HEK293 (cell line): ENCODE data around the gene CXorf58.

Source experiments
- CTCF ChIA-PET: fragments of 350-600 bp; formaldehyde crosslinking; extraction: SDS; loops from one replicate; lab custom pipeline; 2021; ENCODE audit warnings: antibody characterized with exemption; lab: Yijun Ruan, JAX
- POLR2A ChIA-PET: fragments of 300-600 bp; formaldehyde crosslinking; extraction: SDS; loops from one replicate; lab custom pipeline; 2020; ENCODE audit warnings: antibody characterized with exemption, inconsistent platforms; lab: Yijun Ruan, JAX
- H3K27ac ChIP-seq: fragments of 200-500 bp; sonication (Bioruptor generic); 2 replicates; pipeline ENCODE4 v1.5.1; 2014; ENCODE audit warnings: low read depth, low read length, control low read depth, inconsistent platforms; ENCODE audit errors: extremely low read depth
- H3K36me3 ChIP-seq, 2 experiments: fragments of 200-500 bp in 1 of 2; sonication (Bioruptor generic) in 1 of 2; 1 replicate in 1 of 2; 2 replicates in 1 of 2; pipeline ENCODE4 v1.5.1; 2014 to 2017; ENCODE audit warnings: inconsistent platforms in 2 of 2, low read length in 2 of 2; ENCODE audit not compliant: control insufficient read depth in 2 of 2, insufficient read depth in 1 of 2
- H3K4me1 ChIP-seq: fragments of 200-500 bp; sonication (Bioruptor generic); 2 replicates; pipeline ENCODE4 v1.5.1; 2014; ENCODE audit warnings: mild to moderate bottlenecking, low read length, inconsistent platforms; ENCODE audit not compliant: control insufficient read depth, insufficient read depth
- H3K4me3 ChIP-seq: 2 replicates; pipeline ENCODE4 v1.5.1; 2011; ENCODE audit warnings: low read depth, mild to moderate bottlenecking, control low read depth, low read length, moderate library complexity
- H3K9me3 ChIP-seq: fragments of 200-500 bp; sonication (Bioruptor generic); 2 replicates; pipeline ENCODE4 v1.5.1; 2014; ENCODE audit warnings: low read depth, low read length, inconsistent platforms; ENCODE audit not compliant: control insufficient read depth, insufficient read depth
- EGR2 ChIP-seq: fragments of 450-650 bp; formaldehyde crosslinking; IDR thresholded peaks from 2 replicates; pipeline ENCODE4 v1.5.1; 2016; ENCODE audit warnings: low read depth, missing biosample characterization, missing genetic modification characterization
- FEZF1 ChIP-seq: fragments of 450-650 bp; formaldehyde crosslinking; IDR thresholded peaks from 2 replicates; pipeline ENCODE4 v1.5.1; 2016; ENCODE audit warnings: missing biosample characterization, missing genetic modification characterization
- IKZF3 ChIP-seq: fragments of 450-650 bp; IDR thresholded peaks from 2 replicates; pipeline ENCODE4 v1.5.0; 2018; ENCODE audit warnings: missing biosample characterization, mild to moderate bottlenecking, missing genetic modification characterization, moderate library complexity
- KLF16 ChIP-seq: fragments of 450-650 bp; formaldehyde crosslinking; IDR thresholded peaks from 2 replicates; pipeline ENCODE4 v1.5.1; 2017; ENCODE audit warnings: missing biosample characterization, missing genetic modification characterization
- KLF8 ChIP-seq: fragments of 450-650 bp; formaldehyde crosslinking; IDR thresholded peaks from 2 replicates; pipeline ENCODE4 v1.5.1; 2016; ENCODE audit warnings: missing biosample characterization, missing genetic modification characterization
- OSR2 ChIP-seq: fragments of 450-650 bp; formaldehyde crosslinking; IDR thresholded peaks from 2 replicates; pipeline ENCODE4 v1.5.1; 2016; ENCODE audit warnings: missing biosample characterization, missing genetic modification characterization
- WT1 ChIP-seq: fragments of 450-650 bp; formaldehyde crosslinking; IDR thresholded peaks from 2 replicates; pipeline ENCODE4 v1.5.1; 2016; ENCODE audit warnings: missing biosample characterization, missing genetic modification characterization
- ZBTB48 ChIP-seq: fragments of 450-650 bp; formaldehyde crosslinking; IDR thresholded peaks from 2 replicates; pipeline ENCODE4 v1.5.1; 2016; ENCODE audit warnings: missing biosample characterization, missing genetic modification characterization
- ZBTB8A ChIP-seq: fragments of 450-650 bp; formaldehyde crosslinking; IDR thresholded peaks from 2 replicates; pipeline ENCODE4 v1.5.1; 2016; ENCODE audit warnings: missing biosample characterization, missing genetic modification characterization
- ZFP69B ChIP-seq: fragments of 450-650 bp; formaldehyde crosslinking; IDR thresholded peaks from 2 replicates; pipeline ENCODE4 v1.5.1; 2016; ENCODE audit warnings: missing biosample characterization, missing genetic modification characterization
- ZNF146 ChIP-seq: fragments of 450-650 bp; formaldehyde crosslinking; IDR thresholded peaks from 2 replicates; pipeline ENCODE4 v1.5.1; 2016; ENCODE audit warnings: missing biosample characterization, missing genetic modification characterization
- ZNF155 ChIP-seq: fragments of 450-650 bp; formaldehyde crosslinking; IDR thresholded peaks from 2 replicates; pipeline ENCODE4 v1.5.1; 2016; ENCODE audit warnings: missing biosample characterization, missing genetic modification characterization
- ZNF248 ChIP-seq: fragments of 450-650 bp; formaldehyde crosslinking; IDR thresholded peaks from 2 replicates; pipeline ENCODE4 v1.5.1; 2017; ENCODE audit warnings: missing biosample characterization, missing genetic modification characterization
- ZNF501 ChIP-seq: fragments of 450-650 bp; formaldehyde crosslinking; IDR thresholded peaks from 2 replicates; pipeline ENCODE4 v1.5.1; 2016; ENCODE audit warnings: missing biosample characterization, missing genetic modification characterization
- ZNF555 ChIP-seq: fragments of 450-650 bp; formaldehyde crosslinking; conservative IDR thresholded peaks from 2 replicates; pipeline ENCODE4 v1.5.1; 2017; ENCODE audit warnings: missing biosample characterization, mild to moderate bottlenecking, missing genetic modification characterization, inconsistent platforms
- ZNF768 ChIP-seq: fragments of 450-650 bp; formaldehyde crosslinking; IDR thresholded peaks from 2 replicates; pipeline ENCODE4 v1.5.1; 2018; ENCODE audit warnings: missing biosample characterization, mild to moderate bottlenecking, missing genetic modification characterization
- ZNF785 ChIP-seq: fragments of 450-650 bp; formaldehyde crosslinking; IDR thresholded peaks from 2 replicates; pipeline ENCODE4 v1.5.1; 2016; ENCODE audit warnings: missing biosample characterization, missing genetic modification characterization
- TF ChIP-seq, protein P1 (sequence below): fragments of 450-650 bp; formaldehyde crosslinking; IDR thresholded peaks from 2 replicates; pipeline ENCODE4 v1.5.1; 2016; ENCODE audit warnings: missing biosample characterization, missing genetic modification characterization, borderline replicate concordance
- TF ChIP-seq, protein P2 (sequence below): fragments of 450-650 bp; formaldehyde crosslinking; IDR thresholded peaks from 2 replicates; pipeline ENCODE4 v1.5.1; 2016; ENCODE audit warnings: missing biosample characterization, missing genetic modification characterization
- TF ChIP-seq, protein P3 (sequence below): fragments of 450-650 bp; formaldehyde crosslinking; IDR thresholded peaks from 2 replicates; pipeline ENCODE4 v1.5.1; 2017; ENCODE audit warnings: missing biosample characterization, missing genetic modification characterization
- TF ChIP-seq, protein P4 (sequence below): fragments of 450-650 bp; formaldehyde crosslinking; IDR thresholded peaks from 2 replicates; pipeline ENCODE4 v1.5.1; 2016; ENCODE audit warnings: missing biosample characterization, missing genetic modification characterization, borderline replicate concordance
- TF ChIP-seq, protein P5 (sequence below): fragments of 450-650 bp; formaldehyde crosslinking; IDR thresholded peaks from 2 replicates; pipeline ENCODE4 v1.5.1; 2016; ENCODE audit warnings: missing biosample characterization, missing genetic modification characterization
- TF ChIP-seq, protein P6 (sequence below): fragments of 450-650 bp; formaldehyde crosslinking; IDR thresholded peaks from 2 replicates; pipeline ENCODE4 v1.5.0; 2017; ENCODE audit warnings: missing biosample characterization, missing genetic modification characterization, borderline replicate concordance

CXorf58 gene

DNA sequence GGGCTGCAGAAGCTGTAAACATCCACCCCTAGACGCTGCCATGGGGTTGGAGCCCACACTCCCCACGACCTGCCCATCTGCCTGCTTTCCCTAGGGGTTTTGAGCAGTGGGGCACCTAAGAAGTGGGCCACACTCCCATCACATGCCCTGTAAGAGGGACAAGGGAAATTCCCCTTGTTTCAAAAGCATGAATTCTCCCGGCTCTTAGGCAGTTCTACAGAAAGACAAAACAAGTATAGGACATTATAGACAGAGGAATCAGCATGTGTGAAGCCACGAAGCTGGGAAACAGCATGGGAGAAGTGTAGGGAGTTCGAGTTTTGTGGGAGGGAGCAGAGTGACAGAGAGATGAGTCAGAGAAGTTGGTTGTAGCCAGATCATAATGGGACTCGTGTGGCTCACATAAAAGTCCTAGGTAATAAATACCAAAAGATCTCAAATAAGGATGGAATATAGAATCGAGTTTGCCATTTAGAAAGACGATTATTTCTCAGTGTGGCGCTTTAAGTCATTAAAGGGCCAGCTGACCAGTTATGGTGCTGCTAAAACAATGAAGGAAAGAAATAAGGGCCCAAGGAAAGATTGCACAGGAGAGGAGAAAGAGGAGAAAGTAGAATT lies 24.0 kb upstream of the CXorf58 start:
- CTCF ChIA-PET = interaction anchor here (1.4 to 4.4 kb wide), 2 partner anchors 18 to 100 kb away, joined by 3 to 19 read pairs; no protein-coding TSS in a partner anchor
- Histone ChIP-seq H3K27ac (0 out of 2 replicates have a peak overlapping the region, but pooled peaks have one; percentile 42), H3K36me3 (no peaks in the 10 kb centered on the region), H3K4me1 (peaks cover 16% of the 10 kb centered on the region), H3K9me3 (no peaks in the 10 kb centered on the region), H3K4me3 (no peak overlapping the region)
- POLR2A ChIA-PET = interaction anchor here (0.5 to 2.1 kb wide), 3 partner anchors 10 to 217 kb away, joined by 3 to 14 read pairs (median 3); partner anchors contain the start of gene SAT1
- TF ChIP-seq ZNF501 (tag by site-specific recombination) (no peak), EGR2 (tag by site-specific recombination) (peak; percentile 89), ZNF248 (no peak), ZNF555 (tag by site-specific recombination) (no peak), IKZF3 (tag by site-specific recombination) (peak; percentile 49; the same call in 1 of the 2 replicates), ZNF146 (tag by site-specific recombination) (no peak), ZNF785 (tag by site-specific recombination) (no peak), ZBTB48 (peak; percentile 26; the same call in 1 of the 2 replicates), KLF8 (tag by site-specific recombination) (0 out of 2 replicates have a peak, but pooled peaks have one; percentile 39), WT1 (tag by site-specific recombination) (peak; percentile 89), FEZF1 (tag by site-specific recombination) (peak; percentile 84), ZNF768 (tag by site-specific recombination) (no peak), ZNF155 (no peak), ZFP69B (tag by site-specific recombination) (peak; percentile 13; the same call in 1 of the 2 replicates), KLF16 (tag by site-specific recombination) (no peak), ZBTB8A (tag by site-specific recombination) (peak; percentile 39; the same call in 1 of the 2 replicates), OSR2 (tag by site-specific recombination) (no peak)
- TF ChIP-seq, protein P1, sequence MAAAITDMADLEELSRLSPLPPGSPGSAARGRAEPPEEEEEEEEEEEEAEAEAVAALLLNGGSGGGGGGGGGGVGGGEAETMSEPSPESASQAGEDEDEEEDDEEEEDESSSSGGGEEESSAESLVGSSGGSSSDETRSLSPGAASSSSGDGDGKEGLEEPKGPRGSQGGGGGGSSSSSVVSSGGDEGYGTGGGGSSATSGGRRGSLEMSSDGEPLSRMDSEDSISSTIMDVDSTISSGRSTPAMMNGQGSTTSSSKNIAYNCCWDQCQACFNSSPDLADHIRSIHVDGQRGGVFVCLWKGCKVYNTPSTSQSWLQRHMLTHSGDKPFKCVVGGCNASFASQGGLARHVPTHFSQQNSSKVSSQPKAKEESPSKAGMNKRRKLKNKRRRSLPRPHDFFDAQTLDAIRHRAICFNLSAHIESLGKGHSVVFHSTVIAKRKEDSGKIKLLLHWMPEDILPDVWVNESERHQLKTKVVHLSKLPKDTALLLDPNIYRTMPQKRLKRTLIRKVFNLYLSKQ (tag by site-specific recombination) = no peak
- TF ChIP-seq, protein P2, sequence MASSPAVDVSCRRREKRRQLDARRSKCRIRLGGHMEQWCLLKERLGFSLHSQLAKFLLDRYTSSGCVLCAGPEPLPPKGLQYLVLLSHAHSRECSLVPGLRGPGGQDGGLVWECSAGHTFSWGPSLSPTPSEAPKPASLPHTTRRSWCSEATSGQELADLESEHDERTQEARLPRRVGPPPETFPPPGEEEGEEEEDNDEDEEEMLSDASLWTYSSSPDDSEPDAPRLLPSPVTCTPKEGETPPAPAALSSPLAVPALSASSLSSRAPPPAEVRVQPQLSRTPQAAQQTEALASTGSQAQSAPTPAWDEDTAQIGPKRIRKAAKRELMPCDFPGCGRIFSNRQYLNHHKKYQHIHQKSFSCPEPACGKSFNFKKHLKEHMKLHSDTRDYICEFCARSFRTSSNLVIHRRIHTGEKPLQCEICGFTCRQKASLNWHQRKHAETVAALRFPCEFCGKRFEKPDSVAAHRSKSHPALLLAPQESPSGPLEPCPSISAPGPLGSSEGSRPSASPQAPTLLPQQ (tag by site-specific recombination) = no peak
- TF ChIP-seq, protein P3, sequence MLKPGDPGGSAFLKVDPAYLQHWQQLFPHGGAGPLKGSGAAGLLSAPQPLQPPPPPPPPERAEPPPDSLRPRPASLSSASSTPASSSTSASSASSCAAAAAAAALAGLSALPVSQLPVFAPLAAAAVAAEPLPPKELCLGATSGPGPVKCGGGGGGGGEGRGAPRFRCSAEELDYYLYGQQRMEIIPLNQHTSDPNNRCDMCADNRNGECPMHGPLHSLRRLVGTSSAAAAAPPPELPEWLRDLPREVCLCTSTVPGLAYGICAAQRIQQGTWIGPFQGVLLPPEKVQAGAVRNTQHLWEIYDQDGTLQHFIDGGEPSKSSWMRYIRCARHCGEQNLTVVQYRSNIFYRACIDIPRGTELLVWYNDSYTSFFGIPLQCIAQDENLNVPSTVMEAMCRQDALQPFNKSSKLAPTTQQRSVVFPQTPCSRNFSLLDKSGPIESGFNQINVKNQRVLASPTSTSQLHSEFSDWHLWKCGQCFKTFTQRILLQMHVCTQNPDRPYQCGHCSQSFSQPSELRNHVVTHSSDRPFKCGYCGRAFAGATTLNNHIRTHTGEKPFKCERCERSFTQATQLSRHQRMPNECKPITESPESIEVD (tag by site-specific recombination) = peak; percentile 84
- TF ChIP-seq, protein P4, sequence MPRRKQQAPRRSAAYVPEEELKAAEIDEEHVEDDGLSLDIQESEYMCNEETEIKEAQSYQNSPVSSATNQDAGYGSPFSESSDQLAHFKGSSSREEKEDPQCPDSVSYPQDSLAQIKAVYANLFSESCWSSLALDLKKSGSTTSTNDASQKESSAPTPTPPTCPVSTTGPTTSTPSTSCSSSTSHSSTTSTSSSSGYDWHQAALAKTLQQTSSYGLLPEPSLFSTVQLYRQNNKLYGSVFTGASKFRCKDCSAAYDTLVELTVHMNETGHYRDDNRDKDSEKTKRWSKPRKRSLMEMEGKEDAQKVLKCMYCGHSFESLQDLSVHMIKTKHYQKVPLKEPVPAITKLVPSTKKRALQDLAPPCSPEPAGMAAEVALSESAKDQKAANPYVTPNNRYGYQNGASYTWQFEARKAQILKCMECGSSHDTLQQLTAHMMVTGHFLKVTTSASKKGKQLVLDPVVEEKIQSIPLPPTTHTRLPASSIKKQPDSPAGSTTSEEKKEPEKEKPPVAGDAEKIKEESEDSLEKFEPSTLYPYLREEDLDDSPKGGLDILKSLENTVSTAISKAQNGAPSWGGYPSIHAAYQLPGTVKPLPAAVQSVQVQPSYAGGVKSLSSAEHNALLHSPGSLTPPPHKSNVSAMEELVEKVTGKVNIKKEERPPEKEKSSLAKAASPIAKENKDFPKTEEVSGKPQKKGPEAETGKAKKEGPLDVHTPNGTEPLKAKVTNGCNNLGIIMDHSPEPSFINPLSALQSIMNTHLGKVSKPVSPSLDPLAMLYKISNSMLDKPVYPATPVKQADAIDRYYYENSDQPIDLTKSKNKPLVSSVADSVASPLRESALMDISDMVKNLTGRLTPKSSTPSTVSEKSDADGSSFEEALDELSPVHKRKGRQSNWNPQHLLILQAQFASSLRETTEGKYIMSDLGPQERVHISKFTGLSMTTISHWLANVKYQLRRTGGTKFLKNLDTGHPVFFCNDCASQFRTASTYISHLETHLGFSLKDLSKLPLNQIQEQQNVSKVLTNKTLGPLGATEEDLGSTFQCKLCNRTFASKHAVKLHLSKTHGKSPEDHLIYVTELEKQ (tag by site-specific recombination) = 0 out of 2 replicates have a peak, but pooled peaks have one; percentile 14
- TF ChIP-seq, protein P5, sequence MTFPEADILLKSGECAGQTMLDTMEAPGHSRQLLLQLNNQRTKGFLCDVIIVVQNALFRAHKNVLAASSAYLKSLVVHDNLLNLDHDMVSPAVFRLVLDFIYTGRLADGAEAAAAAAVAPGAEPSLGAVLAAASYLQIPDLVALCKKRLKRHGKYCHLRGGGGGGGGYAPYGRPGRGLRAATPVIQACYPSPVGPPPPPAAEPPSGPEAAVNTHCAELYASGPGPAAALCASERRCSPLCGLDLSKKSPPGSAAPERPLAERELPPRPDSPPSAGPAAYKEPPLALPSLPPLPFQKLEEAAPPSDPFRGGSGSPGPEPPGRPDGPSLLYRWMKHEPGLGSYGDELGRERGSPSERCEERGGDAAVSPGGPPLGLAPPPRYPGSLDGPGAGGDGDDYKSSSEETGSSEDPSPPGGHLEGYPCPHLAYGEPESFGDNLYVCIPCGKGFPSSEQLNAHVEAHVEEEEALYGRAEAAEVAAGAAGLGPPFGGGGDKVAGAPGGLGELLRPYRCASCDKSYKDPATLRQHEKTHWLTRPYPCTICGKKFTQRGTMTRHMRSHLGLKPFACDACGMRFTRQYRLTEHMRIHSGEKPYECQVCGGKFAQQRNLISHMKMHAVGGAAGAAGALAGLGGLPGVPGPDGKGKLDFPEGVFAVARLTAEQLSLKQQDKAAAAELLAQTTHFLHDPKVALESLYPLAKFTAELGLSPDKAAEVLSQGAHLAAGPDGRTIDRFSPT (tag by site-specific recombination) = peak; percentile 66; the same call in 1 of the 2 replicates
- TF ChIP-seq, protein P6, sequence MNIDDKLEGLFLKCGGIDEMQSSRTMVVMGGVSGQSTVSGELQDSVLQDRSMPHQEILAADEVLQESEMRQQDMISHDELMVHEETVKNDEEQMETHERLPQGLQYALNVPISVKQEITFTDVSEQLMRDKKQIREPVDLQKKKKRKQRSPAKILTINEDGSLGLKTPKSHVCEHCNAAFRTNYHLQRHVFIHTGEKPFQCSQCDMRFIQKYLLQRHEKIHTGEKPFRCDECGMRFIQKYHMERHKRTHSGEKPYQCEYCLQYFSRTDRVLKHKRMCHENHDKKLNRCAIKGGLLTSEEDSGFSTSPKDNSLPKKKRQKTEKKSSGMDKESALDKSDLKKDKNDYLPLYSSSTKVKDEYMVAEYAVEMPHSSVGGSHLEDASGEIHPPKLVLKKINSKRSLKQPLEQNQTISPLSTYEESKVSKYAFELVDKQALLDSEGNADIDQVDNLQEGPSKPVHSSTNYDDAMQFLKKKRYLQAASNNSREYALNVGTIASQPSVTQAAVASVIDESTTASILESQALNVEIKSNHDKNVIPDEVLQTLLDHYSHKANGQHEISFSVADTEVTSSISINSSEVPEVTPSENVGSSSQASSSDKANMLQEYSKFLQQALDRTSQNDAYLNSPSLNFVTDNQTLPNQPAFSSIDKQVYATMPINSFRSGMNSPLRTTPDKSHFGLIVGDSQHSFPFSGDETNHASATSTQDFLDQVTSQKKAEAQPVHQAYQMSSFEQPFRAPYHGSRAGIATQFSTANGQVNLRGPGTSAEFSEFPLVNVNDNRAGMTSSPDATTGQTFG (tag by site-specific recombination) = no peak
